IPS-18c (cell line): Measurements from ENCODE around the gene MCM10.

ENCODE experiments used
- H3K4me3 ChIP-seq: 2 replicates; pipeline ENCODE4 v1.7.0; 2013; ENCODE audit warnings: low read depth, mild to moderate bottlenecking, low read length, moderate library complexity; ENCODE audit not compliant: insufficient read depth
- H3K9me3 ChIP-seq: one replicate; pipeline ENCODE4 v1.6.1; 2013; ENCODE audit warnings: mild to moderate bottlenecking, low read length, moderate library complexity; ENCODE audit not compliant: control insufficient read depth, insufficient read depth

The MCM10 gene

GRCh38 chr10:13195016-13195415, 33.7 kb downstream of the MCM10 start:
- H3K9me3 ChIP-seq, result no peaks in the 10 kb centered on the region
- H3K4me3 ChIP-seq, result no peak overlapping the region

DNA sequence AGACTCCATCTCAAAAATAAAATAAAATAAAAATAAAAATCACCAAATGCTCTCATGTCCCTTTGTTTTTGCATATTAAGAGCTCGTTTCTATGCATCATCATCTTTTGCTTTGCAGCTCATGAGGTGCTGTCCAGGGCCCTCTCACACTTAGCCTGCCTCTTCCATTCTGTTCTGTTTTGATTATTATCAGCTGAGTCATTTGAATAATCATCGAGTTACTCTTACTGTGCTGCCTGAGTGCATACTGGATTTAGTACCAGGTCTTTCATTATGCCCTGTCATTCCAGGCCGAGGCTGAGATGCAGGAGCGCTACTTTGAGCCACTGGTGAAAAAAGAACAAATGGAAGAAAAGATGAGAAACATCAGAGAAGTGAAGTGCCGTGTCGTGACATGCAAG, 39.8 kb downstream of the MCM10 start:
- no peaks in the 10 kb centered on the region for H3K9me3 ChIP-seq
- no peak overlapping the region for H3K4me3 ChIP-seq

- H3K9me3 ChIP-seq, result no peaks in the 10 kb centered on the region
- H3K4me3 ChIP-seq, result no peak overlapping the region
These were observed 44.7 kb downstream of the MCM10 start for GRCh38 chr10:13206091-13206490.

DNA sequence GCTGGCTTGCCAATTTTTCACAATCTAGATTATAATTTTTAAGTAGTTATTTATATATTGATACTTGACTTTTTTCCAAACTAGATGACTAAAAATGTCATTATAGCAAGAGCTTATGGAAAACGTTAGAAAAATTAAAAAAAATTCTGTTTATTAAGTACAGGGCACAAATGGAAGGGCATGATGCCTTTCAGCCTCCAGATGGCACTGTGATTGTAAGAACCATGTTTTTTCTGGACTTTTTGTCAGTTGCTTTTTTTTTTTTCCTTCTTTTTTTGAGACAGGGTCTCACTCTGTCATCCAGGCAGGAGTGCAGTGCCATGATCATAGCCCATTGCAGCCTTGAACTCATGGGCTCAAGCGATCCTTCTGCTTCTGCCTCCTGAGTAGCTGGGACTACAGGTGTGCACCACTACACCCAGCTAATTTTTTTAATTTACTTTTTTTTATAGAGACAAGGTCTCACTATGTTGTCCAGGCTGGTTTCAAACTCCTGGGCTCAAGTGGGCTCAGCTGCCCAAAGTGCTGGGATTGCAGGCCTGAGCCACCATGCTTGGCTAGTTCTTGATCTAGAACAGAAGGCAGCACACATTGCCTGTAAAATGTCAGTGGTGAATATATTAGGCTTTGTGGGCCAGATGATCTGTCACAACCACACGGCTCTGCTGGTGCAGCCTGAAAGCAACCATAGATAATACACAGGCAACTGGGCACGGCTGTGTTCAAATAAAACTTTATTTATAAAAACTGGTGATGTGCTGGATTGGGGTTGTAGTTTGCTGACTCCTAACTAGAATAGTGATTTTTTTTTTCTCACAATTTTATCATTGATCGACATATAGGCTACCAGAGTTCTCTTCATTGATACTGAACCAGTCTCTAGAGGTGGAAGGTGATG, 45.4 kb downstream of the MCM10 start:
- Histone ChIP-seq H3K9me3 (no peaks in the 10 kb centered on the region), H3K4me3 (no peak overlapping the region)

GRCh38 chr10:13213163-13213562, 51.8 kb downstream of the MCM10 start:
- H3K9me3 ChIP-seq, result peaks cover 3% of the 10 kb centered on the region
- no peak overlapping the region for H3K4me3 ChIP-seq

DNA sequence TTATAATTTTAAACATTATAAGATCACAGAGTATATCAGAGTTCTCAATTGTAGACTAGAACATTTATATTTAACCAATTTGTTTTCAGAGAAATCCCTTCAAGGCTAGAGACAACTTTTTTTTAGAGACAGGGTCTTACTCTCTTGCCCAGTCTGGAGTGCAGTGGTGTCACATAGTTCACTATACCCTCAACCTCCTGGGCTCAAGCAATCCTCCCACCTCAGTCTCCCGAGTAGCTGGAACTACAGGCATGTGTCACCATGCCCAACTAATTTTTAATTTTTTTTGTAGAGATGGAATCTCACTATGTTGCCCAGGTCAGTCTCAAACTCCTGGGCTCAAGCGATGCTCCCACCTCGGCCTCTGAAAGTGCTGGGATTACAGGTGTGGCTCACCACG, 57.5 kb downstream of the MCM10 start:
- H3K9me3 ChIP-seq, result no peaks in the 10 kb centered on the region
- H3K4me3 ChIP-seq, result no peak overlapping the region

- H3K9me3 ChIP-seq, result no peaks in the 10 kb centered on the region
- no peak overlapping the region for H3K4me3 ChIP-seq
These were observed 58.6 kb downstream of the MCM10 start for GRCh38 chr10:13219685-13220670.

GRCh38 chr10:13221572-13221971, 60.2 kb downstream of the MCM10 start:
- Histone ChIP-seq H3K9me3 (no peaks in the 10 kb centered on the region), H3K4me3 (no peak overlapping the region)

- Histone ChIP-seq H3K4me3 (no peak overlapping the region), H3K9me3 (no peaks in the 10 kb centered on the region)
These were observed 60.8 kb downstream of the MCM10 start for GRCh38 chr10:13222151-13222550.

DNA sequence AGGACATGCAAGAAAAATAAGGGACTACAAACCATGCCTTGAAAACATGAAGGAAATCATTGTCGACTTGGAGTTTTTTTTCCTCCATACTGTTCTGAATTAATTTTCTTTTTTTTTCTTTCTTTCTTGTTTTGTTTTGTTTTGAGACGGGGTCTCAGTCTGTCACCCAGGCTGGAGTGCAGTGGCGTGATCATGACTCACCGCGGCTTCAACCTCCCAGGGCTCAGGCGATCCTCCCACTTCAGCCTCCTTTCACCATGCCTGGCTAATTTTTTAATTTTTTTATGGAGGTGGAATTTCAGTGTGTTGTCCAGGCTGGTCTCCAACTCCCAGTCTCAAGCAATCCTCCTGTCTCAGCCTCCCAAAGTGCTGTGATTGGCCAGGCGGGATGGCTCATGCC, 61.2 kb downstream of the MCM10 start:
- no peaks in the 10 kb centered on the region for H3K9me3 ChIP-seq
- no peak overlapping the region for H3K4me3 ChIP-seq

DNA sequence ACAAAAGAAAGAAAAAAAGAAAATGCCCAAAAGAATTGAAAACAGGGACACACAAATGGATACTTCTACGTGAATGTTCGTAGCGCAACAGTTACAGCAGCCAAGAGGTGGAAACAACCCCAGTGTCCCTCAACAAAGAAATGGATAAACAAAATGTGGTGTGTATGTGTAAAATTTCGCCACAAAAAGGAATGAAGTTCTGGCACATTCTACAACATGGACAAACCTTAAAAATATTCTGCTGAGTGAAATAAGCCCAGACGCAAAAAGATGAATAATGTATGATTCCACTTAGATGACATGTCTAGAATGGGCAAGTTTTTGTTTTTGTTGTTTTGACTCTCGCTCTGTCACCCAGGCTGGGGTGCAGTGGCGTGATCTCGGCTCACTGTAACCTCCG, 61.9 kb downstream of the MCM10 start:
- Histone ChIP-seq H3K4me3 (no peak overlapping the region), H3K9me3 (no peaks in the 10 kb centered on the region)

DNA sequence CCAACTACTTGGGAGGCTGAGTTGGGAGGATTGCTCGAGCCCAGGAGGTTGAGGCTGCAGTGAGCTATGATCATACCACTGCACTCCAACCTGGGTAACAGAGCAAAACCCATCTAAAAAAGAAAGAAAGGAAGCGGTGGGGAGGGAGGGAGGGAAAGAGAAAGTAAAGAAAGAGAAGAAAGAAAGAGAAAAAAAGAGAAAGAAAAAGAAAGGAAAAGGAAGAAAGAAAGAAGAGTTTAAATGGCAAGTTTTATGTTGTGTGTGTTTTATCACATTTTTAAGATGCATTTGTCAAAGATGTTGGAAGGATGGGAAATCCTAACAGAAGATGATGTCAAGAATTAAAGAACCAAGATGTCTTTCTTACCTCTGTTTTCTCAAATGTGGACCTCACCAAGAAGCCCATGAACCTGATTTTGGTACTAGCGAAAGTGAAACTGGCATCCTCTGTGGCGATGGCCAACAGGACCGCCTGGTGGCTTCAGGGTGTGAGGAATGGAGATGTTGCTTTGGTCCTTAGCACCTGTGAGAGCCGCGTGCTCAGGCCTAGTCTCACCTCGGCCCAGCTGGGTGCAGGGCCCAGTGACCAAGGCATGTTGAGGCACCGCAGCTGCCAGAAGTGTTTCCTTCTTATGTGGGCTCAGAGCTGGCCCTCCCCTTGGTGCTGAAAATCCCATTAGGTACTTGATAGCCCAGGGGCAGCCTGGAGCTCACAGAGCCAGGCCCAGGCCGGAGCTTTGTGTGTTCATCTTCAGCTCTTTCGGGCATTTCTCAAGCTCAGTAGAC, 63.0 kb downstream of the MCM10 start:
- Histone ChIP-seq H3K4me3 (no peak overlapping the region), H3K9me3 (no peaks in the 10 kb centered on the region)

GRCh38 chr10:13225601-13226000, 64.2 kb downstream of the MCM10 start:
- H3K9me3 ChIP-seq, result no peaks in the 10 kb centered on the region
- no peak overlapping the region for H3K4me3 ChIP-seq

GRCh38 chr10:13227031-13227430, 65.7 kb downstream of the MCM10 start:
- no peak overlapping the region for H3K4me3 ChIP-seq
- no peaks in the 10 kb centered on the region for H3K9me3 ChIP-seq

DNA sequence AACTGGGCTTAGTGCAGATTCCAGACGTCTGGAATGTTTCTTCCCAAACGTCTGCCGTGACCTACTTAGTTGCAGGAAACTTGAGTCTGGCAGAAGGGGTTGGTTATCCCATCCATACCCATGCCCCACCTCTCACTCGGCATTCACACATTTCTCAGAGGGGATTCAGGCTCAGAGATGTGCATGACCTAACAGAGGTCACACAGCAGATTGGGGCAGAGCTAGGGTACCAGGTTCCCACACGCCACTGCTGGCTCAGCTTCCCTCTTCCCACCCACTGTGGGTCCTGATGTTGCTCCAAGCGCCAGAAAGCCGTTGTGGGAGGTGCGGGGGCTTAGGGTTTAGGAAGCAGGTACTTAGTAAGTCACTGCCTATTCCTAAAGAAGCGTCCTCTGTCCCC, 69.8 kb downstream of the MCM10 start:
- no peak overlapping the region for H3K4me3 ChIP-seq
- H3K9me3 ChIP-seq, result no peaks in the 10 kb centered on the region

DNA sequence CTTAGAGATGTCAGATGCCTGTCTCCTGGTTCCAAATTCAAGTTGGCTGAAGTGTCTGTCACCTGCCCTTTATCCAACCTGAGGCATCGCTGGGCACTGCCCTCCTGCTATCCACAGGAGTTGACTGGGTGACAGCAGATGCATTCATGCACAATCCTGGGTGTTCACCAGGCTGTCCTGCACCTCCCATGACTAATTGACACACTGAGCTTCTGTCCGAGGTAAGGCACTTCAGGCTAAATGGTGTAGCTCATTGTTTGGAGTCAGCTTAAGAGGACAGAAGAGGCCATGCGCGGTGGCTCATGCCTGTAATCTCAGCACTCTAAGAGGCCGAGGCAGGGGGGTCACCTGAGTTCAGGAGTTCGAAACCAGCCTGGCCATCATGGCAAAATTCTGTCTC, 70.5 kb downstream of the MCM10 start:
- Histone ChIP-seq H3K4me3 (no peak overlapping the region), H3K9me3 (no peaks in the 10 kb centered on the region)

DNA sequence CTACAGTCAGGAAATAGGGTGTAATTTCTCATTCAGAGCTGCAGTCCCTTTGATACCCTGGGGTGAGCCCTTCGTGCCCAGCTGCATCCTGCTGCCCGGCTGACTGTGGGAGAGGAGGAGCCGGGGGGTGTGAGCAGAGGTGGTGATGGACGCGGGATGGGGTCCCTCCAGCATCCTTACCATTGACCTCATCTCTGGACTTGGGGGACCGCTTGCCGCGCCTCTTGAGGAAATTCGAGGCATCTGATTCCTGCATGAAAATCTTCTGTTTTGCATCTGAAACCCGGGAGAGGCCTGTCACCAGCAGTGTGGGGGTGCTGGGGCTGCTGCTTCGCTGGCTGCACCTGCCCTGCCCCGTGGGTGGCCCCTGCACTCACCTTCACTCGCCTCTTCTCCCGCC, 72.0 kb downstream of the MCM10 start:
- Histone ChIP-seq H3K4me3 (no peak overlapping the region), H3K9me3 (no peaks in the 10 kb centered on the region)
